GM21423 (cell line): ENCODE measurements around the gene SLC66A1.

Experiments
- ATAC-seq: cut with Tn5 transposase; IDR thresholded peaks from one replicate; pipeline ENCODE4 v1.9.1; 2021; ENCODE audit warnings: mild to moderate bottlenecking, moderate library complexity; ENCODE audit not compliant: unreplicated experiment

Gene SLC66A1

DNA sequence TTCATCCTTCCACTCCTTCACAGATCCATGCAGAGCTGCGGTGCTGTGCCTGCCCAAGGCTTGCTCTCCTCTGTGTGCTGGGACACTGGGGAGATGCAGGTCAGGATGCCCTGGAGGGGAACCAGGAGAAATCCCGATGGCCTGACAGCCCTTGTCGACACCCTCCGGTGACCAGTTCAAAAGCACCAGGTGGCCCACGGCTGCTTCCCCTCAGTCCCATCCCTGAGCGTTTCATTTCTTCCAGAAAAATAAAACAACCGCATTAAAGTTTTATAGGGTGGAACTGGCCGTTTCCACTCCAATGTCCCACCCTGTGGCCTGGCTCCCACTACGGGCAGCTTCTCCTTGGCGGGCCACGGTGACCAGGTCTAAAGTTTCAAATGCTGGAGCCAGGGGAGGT lies 48.3 kb downstream of the SLC66A1 start:
- no peak for ATAC-seq

DNA sequence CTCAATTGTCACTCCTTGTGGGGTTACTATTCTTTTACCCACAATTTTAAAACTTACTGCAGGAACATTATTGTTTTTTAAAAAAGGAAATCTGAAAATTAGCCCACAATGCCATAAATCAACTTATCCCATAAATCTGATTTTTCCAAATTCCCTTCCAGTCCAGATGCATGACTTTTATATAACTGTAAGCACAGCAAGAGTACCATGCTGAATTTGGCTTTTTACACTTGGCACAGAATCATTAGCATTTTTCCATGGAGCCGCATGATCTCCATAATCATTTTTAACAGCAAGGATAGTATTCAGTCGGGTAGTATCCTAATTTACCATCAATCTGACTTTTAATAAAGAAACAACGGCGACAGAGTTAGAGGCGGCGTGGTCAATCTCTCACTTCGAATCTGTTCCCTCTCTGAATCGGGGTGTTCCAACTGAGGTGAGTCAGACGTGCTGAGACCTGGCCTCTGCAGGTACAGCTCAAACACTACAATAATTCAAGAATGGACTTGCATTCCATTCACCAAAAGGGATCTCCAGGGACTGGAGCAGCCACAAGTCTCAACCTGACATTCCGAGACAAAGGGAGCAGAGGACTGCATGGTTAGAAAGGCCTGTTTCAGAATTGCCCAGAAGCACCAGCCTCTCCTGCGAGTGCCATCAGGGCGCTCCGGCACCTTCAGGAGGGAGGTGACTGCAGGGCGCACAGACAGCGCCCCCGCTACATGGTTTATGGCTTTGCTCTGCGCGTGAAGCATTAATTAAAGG lies 48.9 kb downstream of the SLC66A1 start:
- ATAC-seq = no peak

DNA sequence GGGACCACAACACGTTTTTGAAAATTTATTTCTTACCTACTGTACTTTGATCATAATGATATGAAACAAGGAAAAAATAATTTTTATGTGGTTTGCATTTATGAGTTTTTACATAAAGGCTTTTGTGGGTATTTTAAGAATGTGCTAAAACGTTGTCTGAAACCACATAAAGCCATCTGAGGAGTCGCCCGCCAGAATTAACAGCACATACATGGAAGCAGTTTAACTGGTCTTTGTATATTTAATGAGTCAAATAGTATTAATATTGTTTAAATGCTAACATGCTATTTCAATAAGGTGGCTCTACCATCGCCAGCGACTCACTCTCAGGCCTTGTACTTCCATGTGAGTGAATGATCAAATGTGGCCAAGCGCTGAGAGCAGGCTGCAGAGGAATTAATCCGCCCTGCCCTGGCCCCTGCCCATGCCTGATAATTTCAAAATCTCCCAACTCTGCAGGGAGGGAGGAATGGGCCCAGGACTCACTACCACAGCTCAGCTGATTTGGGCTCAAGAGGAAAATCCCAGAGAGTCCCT lies 49.6 kb downstream of the SLC66A1 start:
- ATAC-seq = no peak

DNA sequence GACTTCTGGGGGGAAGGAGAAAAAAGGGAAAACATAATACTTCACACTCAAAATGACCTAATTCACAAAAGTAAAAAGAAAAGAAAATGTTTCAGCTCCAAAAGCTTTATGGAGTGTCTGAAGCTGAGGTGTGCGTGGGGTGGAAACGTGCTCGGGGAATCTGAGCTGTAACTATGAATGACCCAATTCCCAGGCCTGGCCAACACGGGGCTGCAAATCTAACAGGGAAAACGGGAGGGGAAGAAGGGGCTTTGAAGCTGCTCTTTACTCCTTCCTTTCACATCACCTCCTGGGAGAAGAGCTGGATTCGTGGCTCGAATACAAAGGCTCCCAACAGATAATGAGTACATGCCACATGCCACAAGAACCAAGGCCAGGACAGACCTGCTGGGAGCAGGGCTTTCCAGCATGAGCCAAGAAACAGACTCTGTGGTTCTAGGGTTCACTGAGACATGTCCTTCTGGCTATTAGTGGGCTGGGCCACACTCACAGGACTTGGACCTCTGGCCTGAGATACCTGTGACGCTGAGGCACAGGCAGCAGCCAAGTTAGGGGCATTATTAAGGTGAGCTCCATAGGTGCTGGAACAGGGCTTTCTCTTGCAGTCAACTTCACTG lies 51.5 kb downstream of the SLC66A1 start:
- no peak for ATAC-seq

GRCh38 chr1:19365721-19366120 lies 53.6 kb downstream of the SLC66A1 start:
- no peak for ATAC-seq

DNA sequence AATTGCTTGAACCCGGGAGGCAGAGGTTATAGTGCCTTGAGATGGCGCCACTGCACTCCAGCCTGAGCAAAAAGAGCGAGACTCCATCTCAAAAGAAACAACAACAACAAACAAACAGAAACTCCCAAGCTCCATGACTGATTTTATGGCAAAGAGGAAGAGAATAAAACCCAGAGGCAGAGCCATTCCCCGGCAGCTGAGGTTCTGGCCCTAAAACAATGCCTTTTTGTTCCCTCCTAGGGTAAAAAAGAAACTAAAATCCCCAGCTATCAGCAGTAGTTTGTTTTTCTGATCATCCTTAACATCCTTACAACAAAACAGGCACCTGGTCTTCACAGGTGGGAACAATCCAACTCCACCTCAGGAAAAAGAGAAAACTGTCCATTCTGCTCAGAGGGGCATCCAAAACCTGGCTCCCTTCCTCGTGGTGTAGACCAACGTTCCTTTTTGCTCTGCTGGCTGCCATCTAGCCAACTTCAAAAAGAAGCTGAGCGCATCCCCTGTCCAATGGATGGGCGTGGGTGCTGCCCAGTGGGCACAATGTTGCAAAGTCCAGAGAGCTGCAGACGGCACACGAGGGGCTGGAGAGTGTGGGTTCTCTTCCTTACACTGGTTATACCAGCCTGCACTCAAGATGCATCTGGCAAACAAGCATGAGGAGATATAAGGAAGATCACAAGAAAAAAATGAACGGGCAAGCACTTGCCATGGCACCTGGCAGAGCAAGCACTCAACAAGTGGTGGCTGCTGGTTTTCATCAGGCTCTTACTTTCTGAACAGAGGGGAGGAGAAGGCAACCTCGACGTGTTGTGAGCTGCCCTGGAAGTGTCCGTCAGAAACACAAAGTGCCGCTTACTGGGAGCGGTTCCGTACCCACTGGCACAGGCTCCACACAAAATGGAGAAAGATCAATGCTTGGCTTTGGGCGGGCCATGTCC lies 54.7 kb downstream of the SLC66A1 start:
- ATAC-seq = no peak

GRCh38 chr1:19367584-19368041 lies 55.5 kb downstream of the SLC66A1 start:
- no peak for ATAC-seq

DNA sequence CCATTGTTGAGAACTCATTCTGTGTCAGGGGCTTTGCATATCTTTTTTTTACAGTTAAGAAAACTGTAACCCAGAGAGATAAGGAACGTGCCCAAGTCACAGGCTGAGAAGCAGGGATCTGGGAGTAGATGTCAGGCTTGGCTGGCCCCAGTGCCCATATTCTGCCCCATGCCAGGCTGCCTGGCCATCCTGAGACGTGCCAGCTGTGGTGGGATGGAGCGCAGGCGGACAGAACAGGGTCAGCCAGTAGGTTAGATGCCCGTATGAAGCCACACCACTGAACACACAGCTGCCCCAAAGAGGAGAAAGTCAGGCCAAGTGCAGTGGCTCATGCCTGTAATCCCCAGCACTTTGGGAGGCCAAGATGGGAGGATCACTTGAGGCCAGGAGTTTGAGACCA lies 55.9 kb downstream of the SLC66A1 start:
- ATAC-seq = no peak

GRCh38 chr1:19368964-19369363 lies 56.8 kb downstream of the SLC66A1 start:
- no peak for ATAC-seq

DNA sequence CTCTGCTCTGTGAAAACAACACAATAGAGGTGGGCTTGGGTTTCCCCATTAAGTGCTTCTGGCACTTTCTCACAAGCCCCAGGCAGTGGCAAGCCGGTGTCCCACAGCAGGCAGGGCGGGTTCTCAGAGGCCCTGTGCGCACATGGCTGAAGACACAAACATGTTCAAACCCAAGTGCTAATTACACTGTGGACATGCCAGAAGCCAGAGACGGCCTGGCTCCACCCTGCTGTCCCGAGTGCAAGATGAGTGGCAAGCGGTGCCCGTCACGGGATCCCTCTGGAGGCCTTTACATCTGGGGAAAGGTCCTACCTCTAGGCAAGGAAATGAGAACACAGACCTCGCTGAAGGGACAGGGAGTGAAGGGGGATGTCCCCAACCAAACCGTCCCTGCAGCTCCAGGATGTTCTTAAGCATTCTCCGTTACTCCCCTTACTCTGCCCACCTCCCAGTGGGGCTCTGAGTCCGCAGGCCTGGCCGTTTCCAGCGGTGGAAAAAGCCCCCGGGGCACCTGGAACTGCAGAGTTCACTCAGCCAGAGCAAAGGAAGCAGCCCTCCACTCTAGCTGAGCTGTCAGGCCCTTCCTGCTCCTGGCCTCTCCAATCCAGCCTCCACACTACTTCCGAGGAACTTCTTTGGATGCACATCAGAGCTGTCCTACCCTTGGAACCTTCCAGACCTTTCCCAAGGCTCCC lies 57.4 kb downstream of the SLC66A1 start:
- no peak for ATAC-seq

- no peak for ATAC-seq
These were observed 58.5 kb downstream of the SLC66A1 start for GRCh38 chr1:19370453-19371170.

DNA sequence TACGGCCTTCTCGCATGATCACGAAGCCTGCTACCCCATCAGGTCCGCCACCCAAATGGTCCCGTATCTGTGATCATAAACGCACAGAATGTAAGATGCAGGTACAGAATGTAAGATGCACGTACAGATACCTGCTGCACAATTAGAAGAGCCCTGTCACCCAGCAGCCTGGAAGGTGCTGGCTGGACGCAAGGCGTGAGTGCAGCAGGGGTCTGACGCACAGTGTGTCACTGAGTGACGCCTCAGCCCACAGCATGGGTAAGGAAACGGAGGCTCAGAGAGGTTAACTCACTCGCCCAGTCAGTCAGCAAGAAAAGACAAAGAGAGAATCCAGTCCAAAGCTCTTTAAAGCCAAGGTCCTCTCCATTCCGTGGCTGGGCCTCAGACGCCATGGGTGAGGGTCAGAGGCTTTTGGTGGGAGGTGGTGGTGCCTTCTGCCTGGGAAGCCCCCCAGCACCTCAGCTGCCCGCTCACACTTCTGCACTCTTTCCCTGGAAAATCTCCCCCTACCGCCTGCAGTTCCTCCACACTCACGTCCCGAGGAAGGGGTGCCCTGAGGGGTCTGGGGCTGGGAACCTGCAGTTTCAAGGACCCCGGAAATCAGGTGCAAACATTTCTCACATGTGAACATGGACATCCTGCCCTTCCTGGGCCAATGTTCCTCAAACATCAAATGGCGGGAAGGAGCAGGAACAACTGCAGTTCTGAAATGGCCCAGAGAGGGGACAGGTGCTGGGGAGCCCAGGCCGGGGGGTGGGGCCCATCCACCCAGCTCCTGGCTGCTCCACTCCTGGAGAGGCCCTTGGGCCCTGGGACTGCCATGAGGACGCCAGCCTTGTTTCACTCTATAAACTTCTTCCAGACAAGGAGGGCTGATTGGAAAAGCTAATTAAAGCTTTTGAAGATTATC lies 59.4 kb downstream of the SLC66A1 start:
- no peak for ATAC-seq

GRCh38 chr1:19372136-19372514 lies 60.0 kb downstream of the SLC66A1 start:
- no peak for ATAC-seq

DNA sequence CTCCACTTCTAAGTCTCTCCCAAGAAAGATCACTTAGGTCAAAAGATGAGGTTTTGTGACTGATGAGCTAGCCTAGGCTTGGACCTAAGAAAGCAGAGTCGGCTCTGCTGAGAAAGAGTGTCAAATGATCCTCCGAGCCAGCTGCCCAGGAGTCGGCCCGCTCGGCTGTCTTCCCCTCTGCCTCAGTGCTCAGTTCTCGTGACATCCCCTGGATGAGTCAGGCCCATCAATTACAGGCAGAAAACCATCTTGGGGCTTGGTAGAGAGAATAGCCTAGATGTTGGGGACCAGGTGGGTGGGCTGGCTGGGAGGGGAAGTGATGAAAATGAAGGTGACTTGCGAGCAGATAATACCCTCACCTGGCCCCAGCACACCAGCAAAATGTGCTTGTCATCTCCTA lies 60.5 kb downstream of the SLC66A1 start:
- no peak for ATAC-seq

GRCh38 chr1:19373211-19374082 lies 61.3 kb downstream of the SLC66A1 start:
- no peak for ATAC-seq

GRCh38 chr1:19374083-19374801 lies 62.1 kb downstream of the SLC66A1 start:
- no peak for ATAC-seq

- no peak for ATAC-seq
These were observed 62.8 kb downstream of the SLC66A1 start for GRCh38 chr1:19374926-19375325.
